ENCODE results near the gene PNKP. TPM values are rescaled to one million over a fixed set of nuclear protein-coding genes. Genes with fewer than 3 reads are reported as not detected.
A peak's percentile ranks its signal among the peaks of the same experiment; 100 is the strongest.

Gene PNKP
- total and polyA plus RNA-seq, 10 of the 15 experiments (the other 5 are each of a cell fraction or from before 2014, with no cell fraction given), result 2.9 to 82.3 (median 33.2) TPM

GRCh38 chr19:49812997-49813861, 54.1 kb downstream of the PNKP start, which contains the start of gene FUZ (continued):
- TF ChIP-seq, protein P1, sequence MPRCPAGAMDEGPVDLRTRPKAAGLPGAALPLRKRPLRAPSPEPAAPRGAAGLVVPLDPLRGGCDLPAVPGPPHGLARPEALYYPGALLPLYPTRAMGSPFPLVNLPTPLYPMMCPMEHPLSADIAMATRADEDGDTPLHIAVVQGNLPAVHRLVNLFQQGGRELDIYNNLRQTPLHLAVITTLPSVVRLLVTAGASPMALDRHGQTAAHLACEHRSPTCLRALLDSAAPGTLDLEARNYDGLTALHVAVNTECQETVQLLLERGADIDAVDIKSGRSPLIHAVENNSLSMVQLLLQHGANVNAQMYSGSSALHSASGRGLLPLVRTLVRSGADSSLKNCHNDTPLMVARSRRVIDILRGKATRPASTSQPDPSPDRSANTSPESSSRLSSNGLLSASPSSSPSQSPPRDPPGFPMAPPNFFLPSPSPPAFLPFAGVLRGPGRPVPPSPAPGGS (IDR thresholded peaks at IDR 0.05; ENCODE audit: borderline replicate concordance, insufficient read depth, low read depth, low read length, poor library complexity, severe bottlenecking), result no peak
- TF ChIP-seq ASH2L (IDR thresholded peaks at IDR 0.05; ENCODE audit: borderline replicate concordance, low read depth) (no peak), TAF1 (IDR thresholded peaks at IDR 0.05; ENCODE audit: borderline replicate concordance, low read depth, low read length) (peak; percentile 65), CHD2 (IDR thresholded peaks at IDR 0.05; ENCODE audit: borderline replicate concordance, low read depth, low read length) (peak; percentile 58), MYC (IDR thresholded peaks at IDR 0.05; ENCODE audit: insufficient read depth, insufficient read length, insufficient replicate concordance, low read length, severe bottlenecking) (no peak)
- TF ChIP-seq, protein P2, sequence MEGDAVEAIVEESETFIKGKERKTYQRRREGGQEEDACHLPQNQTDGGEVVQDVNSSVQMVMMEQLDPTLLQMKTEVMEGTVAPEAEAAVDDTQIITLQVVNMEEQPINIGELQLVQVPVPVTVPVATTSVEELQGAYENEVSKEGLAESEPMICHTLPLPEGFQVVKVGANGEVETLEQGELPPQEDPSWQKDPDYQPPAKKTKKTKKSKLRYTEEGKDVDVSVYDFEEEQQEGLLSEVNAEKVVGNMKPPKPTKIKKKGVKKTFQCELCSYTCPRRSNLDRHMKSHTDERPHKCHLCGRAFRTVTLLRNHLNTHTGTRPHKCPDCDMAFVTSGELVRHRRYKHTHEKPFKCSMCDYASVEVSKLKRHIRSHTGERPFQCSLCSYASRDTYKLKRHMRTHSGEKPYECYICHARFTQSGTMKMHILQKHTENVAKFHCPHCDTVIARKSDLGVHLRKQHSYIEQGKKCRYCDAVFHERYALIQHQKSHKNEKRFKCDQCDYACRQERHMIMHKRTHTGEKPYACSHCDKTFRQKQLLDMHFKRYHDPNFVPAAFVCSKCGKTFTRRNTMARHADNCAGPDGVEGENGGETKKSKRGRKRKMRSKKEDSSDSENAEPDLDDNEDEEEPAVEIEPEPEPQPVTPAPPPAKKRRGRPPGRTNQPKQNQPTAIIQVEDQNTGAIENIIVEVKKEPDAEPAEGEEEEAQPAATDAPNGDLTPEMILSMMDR (IDR thresholded peaks at IDR 0.05 in 2 of 3, conservative IDR thresholded peaks at IDR 0.05 in 1 of 3; ENCODE audit: control insufficient read depth in 2 of 3, extremely low read depth in 1 of 3, insufficient read depth in 1 of 3, low read depth in 3 of 3, low read length in 3 of 3), result peak in 2 of 3 experiments; percentile 8 to 23; a peak in 2 of 6 replicates
